Endodermal cell (in vitro differentiated cells): ENCODE measurements around the gene COL4A4. TPM values are rescaled to one million over a fixed set of nuclear protein-coding genes. Genes with fewer than 3 reads are reported as not detected.

ENCODE experiments used
- DNase-seq: peaks from one replicate; pipeline ENCODE4 v3.0.0-alpha.2; 2017
- H3K27ac ChIP-seq: 2 replicates; pipeline ENCODE4 v1.5.1; 2013; ENCODE audit warnings: mild to moderate bottlenecking, low read depth, low read length, moderate library complexity
- H3K27me3 ChIP-seq: 2 replicates; pipeline ENCODE4 v1.6.1; 2013; ENCODE audit warnings: mild to moderate bottlenecking, low read length, moderate library complexity; ENCODE audit not compliant: insufficient read depth, control insufficient read depth, poor library complexity, severe bottlenecking
- H3K36me3 ChIP-seq: 2 replicates; pipeline ENCODE4 v1.7.0; 2013; ENCODE audit warnings: mild to moderate bottlenecking, low read length, moderate library complexity; ENCODE audit not compliant: control insufficient read depth, insufficient read depth
- H3K4me1 ChIP-seq: one replicate; pipeline ENCODE4 v1.7.0; 2013; ENCODE audit warnings: low read length; ENCODE audit not compliant: control insufficient read depth, insufficient read depth
- H3K4me3 ChIP-seq: 2 replicates; pipeline ENCODE4 v1.5.1; 2013; ENCODE audit warnings: mild to moderate bottlenecking, low read length, moderate library complexity
- H3K9ac ChIP-seq: 2 replicates; pipeline ENCODE4 v1.6.1; 2013; ENCODE audit warnings: mild to moderate bottlenecking, low read length, moderate library complexity; ENCODE audit not compliant: poor library complexity, severe bottlenecking; ENCODE audit errors: extremely low read depth
- H3K9me3 ChIP-seq: 2 replicates; pipeline ENCODE4 v1.6.1; 2013; ENCODE audit warnings: mild to moderate bottlenecking, low read length, moderate library complexity; ENCODE audit not compliant: control insufficient read depth
- H3K27ac Mint-ChIP-seq: 2 replicates; pipeline ENCODE4 v1.8.0; 2020; ENCODE audit warnings: mixed read lengths
- H3K27me3 Mint-ChIP-seq: 2 replicates; pipeline ENCODE4 v1.8.0; 2021; ENCODE audit warnings: mild to moderate bottlenecking, mixed read lengths; ENCODE audit not compliant: insufficient read depth
- H3K36me3 Mint-ChIP-seq: 2 replicates; pipeline ENCODE4 v1.8.0; 2020; ENCODE audit warnings: low read depth, mixed read lengths
- H3K4me1 Mint-ChIP-seq: 2 replicates; pipeline ENCODE4 v1.8.0; 2020; ENCODE audit warnings: mixed read lengths
- H3K4me3 Mint-ChIP-seq: 2 replicates; pipeline ENCODE4 v1.8.0; 2020; ENCODE audit warnings: mild to moderate bottlenecking, moderate library complexity, mixed read lengths
- H3K9me3 Mint-ChIP-seq: 2 replicates; pipeline ENCODE4 v1.8.0; 2020; ENCODE audit warnings: mild to moderate bottlenecking, mixed read lengths
- CTCF ChIP-seq: fragments of 200-600 bp; sonication (generic); conservative IDR thresholded peaks from 2 replicates; pipeline ENCODE4 v1.5.0; 2021; ENCODE audit warnings: antibody characterized with exemption, mild to moderate bottlenecking
- WGBS, 2 experiments: methylation state at CpG; one replicate each; pipeline versions ENCODE4 v1.1.5 to v1.1.7; 2013; ENCODE audit warnings: missing lambda C conversion rate in 2 of 2, mixed read lengths in 1 of 2; ENCODE audit not compliant: insufficient coverage in 1 of 2, insufficient read length in 1 of 2; 5-methylcytosine and 5-hydroxymethylcytosine counted together
- total RNA-seq, 2 donors: library from RNA; stranded (reverse); fragmentation: NEBNext Ultra II Directional in 1 of 2; extraction: Animal tissue kit (Norgen Biotek cat#: 25700) in 1 of 2; gene quantifications; 2 replicates in 1 of 2; 3 replicates in 1 of 2; pipeline ENCODE4 v1.2.1, GENCODE V29; 2021

COL4A4 gene
- total RNA-seq, 2 donors from 2014 or later = 2.2 to 2.9 TPM

- no peaks in the 10 kb centered on the region for H3K27me3 Mint-ChIP-seq
- H3K4me1 Mint-ChIP-seq = peaks cover 10% of the 10 kb centered on the region
- H3K4me3 Mint-ChIP-seq = no peak overlapping the region
- H3K36me3 Mint-ChIP-seq = no peaks in the 10 kb centered on the region
- no peaks in the 10 kb centered on the region for H3K27me3 ChIP-seq
- no peaks in the 10 kb centered on the region for H3K9me3 ChIP-seq
- no peak overlapping the region for H3K27ac ChIP-seq
- no peaks in the 10 kb centered on the region for H3K36me3 ChIP-seq
- no peak for DNase-seq
- no peak for TF ChIP-seq CTCF
- no peak overlapping the region for H3K27ac Mint-ChIP-seq
- no peak overlapping the region for H3K9ac ChIP-seq
- 84 to 100% methylated on average over 1 to 4 of the region's 4 CpGs for WGBS, 2 experiments
- no peak overlapping the region for H3K4me3 ChIP-seq
- no peaks in the 10 kb centered on the region for H3K9me3 Mint-ChIP-seq
- H3K4me1 ChIP-seq = peaks cover 3% of the 10 kb centered on the region
These were observed 31.0 kb downstream of the COL4A4 start for GRCh38 chr2:227132986-227133385.

GRCh38 chr2:227130636-227131035, 33.4 kb downstream of the COL4A4 start:
- Mint-ChIP-seq H3K4me1 (peaks cover 22% of the 10 kb centered on the region), H3K36me3 (no peaks in the 10 kb centered on the region), H3K4me3 (no peak overlapping the region), H3K27ac (no peak overlapping the region), H3K27me3 (no peaks in the 10 kb centered on the region), H3K9me3 (no peaks in the 10 kb centered on the region)
- H3K27ac ChIP-seq = no peak overlapping the region
- WGBS, 2 experiments = 81% methylated on average over 5 to 8 of the region's 8 CpGs
- no peak for DNase-seq
- H3K36me3 ChIP-seq = no peaks in the 10 kb centered on the region
- peaks cover 12% of the 10 kb centered on the region for H3K4me1 ChIP-seq
- TF ChIP-seq CTCF = no peak
- no peaks in the 10 kb centered on the region for H3K27me3 ChIP-seq
- H3K9ac ChIP-seq = no peak overlapping the region
- H3K4me3 ChIP-seq = no peak overlapping the region
- no peaks in the 10 kb centered on the region for H3K9me3 ChIP-seq

GRCh38 chr2:227127201-227127600, 36.8 kb downstream of the COL4A4 start:
- Mint-ChIP-seq H3K36me3 (no peaks in the 10 kb centered on the region), H3K4me1 (peaks cover 13% of the 10 kb centered on the region), H3K9me3 (no peaks in the 10 kb centered on the region), H3K27ac (no peak overlapping the region), H3K27me3 (no peaks in the 10 kb centered on the region), H3K4me3 (no peak overlapping the region)
- Histone ChIP-seq H3K4me1 (peaks cover 9% of the 10 kb centered on the region), H3K27me3 (no peaks in the 10 kb centered on the region), H3K9ac (no peak overlapping the region), H3K36me3 (no peaks in the 10 kb centered on the region), H3K4me3 (no peak overlapping the region), H3K9me3 (no peaks in the 10 kb centered on the region), H3K27ac (no peak overlapping the region)
- 65 to 72% methylated on average over 5 to 8 of the region's 8 CpGs for WGBS, 2 experiments
- TF ChIP-seq CTCF = no peak
- no peak for DNase-seq
